ENCODE data around the gene GSTO1.

Gene GSTO1

DNA sequence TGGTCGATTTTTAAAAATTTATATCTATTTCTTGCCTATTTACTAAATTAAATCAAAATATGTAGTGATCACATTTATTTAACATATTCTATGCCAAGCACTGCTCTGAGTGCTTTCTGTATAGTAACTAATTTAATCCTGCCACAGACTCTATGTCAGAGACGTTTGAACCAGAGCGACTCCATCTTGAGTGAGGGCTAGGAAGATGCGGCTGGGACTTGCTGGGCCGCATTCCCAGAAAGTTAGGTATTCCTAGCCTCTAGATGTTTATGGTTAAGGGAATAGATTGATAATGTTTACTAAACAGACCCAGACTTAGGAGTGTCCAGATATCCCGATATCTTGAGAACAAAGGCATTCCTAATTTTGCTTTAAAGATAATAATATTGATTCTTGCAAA, 3.2 kb upstream of the GSTO1 start:
- DNase-seq, result no peak

DNA sequence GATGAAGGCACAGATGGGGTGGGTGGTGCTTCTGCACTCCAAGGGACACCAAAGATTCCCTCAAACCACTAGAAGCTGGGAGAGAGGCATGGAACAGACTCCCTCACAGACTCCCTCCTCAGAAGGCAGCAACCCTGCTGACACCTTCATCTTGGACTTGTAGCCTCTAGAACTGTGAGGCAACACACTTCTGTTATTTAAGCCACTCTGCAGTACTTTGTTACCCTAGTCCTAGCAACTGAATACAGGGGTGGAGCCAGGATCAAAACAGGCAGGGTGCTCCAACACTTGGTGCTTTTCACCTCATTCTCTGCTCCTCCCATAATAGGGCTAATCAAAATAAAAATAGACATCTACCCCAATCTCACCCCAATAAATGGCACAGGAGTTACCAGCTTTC, 2.3 kb upstream of the GSTO1 start:
- no peak for DNase-seq

DNA sequence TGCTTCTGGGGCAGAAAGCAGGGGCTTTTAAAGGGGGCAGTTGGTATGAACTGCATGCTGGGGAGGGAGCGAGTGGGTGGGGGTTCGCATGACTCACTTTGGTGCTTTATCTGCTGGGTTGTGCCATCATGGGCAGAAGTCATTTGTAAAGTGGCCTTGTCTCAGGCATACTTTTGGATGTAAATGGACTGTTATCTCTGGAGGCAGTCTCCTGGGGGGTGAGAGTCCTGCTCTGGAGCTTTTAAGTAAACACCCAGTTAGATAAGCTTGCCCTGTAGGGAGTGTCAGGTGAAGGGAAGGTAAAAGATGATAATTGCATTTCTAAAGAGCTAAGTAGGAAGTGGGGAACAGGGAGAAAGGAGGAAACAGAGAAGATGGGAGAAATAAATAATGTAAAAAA, 1.6 kb upstream of the GSTO1 start:
- peak in 1 of 2 donors; percentile 25 for DNase-seq

DNA sequence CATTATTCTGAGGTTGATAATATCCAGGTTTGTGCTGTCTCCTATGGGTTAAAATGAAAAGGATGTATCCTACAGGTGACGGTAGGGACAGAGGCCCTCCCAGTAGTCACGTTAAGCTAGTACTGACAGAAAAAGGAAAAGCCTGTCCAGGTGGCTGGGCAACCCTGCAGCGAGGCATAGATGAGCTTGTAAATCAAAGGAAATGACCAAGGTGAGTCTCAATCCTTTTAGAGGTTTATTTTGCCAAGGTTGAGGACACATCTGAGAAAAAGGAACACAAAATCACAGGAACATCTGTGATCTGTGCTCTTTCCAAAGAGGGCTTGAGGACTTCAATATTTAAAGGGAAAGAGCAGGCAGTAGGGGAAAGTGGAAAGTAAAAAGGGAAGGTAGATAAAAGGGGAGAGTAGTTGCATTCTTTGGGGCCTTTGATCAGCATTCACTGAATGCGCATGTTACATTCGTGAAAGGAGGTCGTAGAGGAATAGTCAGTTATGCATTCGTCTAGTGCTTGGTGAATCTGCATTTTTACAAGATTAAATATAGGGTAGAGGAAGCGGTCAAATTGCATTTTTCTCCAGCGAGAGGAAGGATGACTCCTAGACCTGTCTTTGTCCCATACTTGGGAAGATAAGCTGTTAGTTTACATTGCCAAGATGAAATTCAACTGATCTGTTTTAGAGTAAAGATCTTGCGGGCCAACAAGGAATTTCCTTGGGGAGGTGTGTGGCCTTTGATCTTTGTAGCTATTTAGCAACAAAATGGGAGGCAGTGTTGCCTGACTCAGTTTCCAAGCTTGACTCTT, 884 bp upstream of the GSTO1 start:
- no peak for DNase-seq

DNA sequence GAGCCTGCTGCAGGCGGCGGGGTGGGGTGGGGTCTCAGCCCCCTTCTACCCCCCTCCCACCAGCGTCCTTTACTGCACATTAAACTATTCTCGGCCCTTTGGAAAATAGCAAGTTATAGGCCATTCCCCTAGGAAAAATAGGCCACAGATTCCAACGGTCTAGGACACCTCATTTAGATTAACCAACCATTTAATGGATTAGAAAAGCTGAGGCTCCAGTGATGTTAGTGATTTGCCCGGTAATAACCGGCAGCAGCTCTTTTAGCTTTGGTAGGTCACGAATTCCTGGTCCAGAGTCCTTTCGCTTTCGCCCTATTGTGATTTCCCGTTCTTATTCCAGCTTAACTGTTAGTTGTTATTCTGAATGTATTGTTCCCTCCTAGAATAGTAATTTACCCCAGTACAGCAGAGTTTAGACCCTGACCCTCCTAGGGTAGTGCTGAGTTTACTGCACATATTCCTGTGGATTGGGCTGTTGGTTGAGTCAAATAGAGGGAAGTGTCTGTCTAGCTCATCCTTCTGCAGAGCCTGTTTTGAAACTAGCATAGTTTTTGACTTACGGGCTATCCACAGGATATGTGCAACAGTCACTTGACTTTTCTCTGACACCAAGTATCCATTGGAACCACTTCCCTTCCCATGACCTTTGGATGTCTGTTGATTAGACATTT, 754 bp downstream of the GSTO1 start:
- DNase-seq, result no peak

DNA sequence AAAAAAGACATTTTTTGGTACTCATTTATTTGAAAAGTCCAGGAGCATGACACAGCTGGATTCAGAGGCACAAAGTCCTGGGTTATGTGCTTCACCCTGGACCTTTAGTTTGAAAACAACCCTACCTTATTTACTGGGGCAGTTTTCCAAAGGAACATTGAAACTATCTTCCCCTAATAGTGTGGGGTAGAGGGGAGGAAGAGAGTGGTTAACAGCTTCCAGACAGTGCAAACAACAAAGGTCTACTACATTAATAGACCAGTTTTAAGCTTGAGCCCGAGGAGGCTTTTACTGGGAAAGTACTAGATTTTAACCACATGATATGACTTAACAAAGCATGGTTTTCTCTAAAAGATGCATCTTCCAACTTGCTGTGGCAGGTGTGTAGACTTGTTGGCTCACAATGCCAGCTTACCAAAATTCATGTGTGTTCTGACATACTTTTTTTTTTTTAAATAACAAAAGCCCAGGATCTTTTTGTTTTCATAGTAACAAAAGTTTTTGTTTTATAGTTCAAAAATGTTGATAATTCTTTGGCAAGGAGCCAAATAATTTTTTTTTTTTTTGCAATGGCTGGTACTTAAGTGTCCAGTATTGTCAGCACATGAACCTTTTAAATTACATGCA, 1.8 kb downstream of the GSTO1 start:
- DNase-seq, result no peak

DNA sequence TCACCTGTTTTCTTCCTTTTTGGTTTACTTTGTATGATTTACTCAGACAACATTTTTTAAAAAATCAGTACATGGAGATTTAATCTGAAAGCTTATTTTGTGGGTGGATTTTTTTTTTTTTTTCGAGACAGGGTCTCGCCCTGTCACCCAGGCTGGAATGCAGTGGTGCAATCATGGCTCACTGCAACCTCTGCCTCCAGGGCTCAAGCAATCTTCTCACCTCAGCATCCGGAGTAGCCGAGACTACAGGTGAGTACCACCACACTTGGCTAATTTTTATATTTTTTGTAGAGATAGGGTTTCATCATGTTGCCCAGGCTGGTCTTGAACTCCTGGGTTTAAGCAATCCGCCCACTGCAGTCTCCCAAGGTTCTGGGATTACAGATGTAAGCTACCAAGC, 2.5 kb downstream of the GSTO1 start:
- no peak for DNase-seq

DNA sequence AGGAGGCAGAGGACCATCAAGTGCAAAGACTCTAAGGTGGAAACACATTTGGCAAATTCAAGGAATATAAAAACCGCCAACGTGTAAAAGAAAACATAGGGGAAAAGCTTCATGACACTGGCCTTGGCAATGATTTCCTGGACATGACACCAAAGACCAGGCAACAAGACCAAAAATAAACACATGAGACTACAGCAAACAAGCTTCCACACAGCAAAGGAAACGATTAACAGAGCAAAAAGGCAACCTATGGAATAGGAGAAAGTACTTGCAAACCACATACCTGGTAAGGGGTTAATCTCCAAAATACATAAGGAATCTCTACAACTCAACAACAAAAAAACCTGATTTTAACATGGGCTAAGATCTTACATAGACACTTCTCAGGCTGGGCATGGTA, 3.5 kb downstream of the GSTO1 start:
- no peak for DNase-seq

- no peak for DNase-seq
These were observed 4.8 kb downstream of the GSTO1 start for GRCh38 chr10:104259456-104259855.

GRCh38 chr10:104259999-104260774, 5.5 kb downstream of the GSTO1 start:
- DNase-seq, result no peak

GRCh38 chr10:104260775-104261115, 6.1 kb downstream of the GSTO1 start:
- no peak for DNase-seq

GRCh38 chr10:104262055-104262454, 7.4 kb downstream of the GSTO1 start:
- no peak for DNase-seq

DNA sequence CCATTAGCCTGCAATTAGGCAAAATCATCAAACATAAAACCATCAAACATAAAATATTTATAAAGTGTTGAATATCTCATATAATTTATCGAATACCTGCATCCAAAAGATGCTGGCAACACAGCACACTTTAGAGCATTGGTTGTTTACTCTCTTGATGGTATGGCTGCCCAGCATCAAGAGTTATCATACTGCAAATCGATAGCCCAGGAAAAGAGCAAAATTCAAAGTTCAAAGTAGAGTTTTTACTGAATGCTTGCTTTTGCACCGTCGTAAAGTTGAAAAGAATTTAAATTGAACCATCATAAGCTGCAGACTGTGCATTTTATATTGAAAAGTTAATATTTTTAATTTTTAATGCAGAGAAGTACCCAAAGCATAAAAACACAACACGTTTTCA, 10.1 kb downstream of the GSTO1 start:
- DNase-seq, result no peak

GRCh38 chr10:104267721-104268404, 13.2 kb downstream of the GSTO1 start:
- DNase-seq, result peak; percentile 20 to 23

DNA sequence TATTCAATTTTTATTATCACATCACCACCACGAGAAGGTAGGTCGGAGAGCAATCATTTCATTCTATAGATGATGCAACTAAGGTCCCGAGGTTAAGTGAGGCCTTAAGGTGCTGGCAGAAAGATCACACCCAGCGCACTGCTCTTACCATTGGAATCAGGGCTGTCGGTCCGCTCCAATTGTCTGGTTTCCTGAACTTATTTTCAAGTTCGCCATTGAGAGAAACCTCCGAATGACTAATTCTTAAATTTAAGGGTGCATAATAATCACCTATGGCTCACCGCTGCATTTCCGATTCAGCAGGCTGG, 13.7 kb downstream of the GSTO1 start:
- DNase-seq, result no peak

- DNase-seq, result peak; percentile 96 to 98
These were observed 14.3 kb downstream of the GSTO1 start, which contains the start of gene GSTO2 for GRCh38 chr10:104268713-104269645. Gene GSTO2 (plus strand): TSS chr10:104269184. CDS start chr10:104274916, 5,732 bp downstream.

DNA sequence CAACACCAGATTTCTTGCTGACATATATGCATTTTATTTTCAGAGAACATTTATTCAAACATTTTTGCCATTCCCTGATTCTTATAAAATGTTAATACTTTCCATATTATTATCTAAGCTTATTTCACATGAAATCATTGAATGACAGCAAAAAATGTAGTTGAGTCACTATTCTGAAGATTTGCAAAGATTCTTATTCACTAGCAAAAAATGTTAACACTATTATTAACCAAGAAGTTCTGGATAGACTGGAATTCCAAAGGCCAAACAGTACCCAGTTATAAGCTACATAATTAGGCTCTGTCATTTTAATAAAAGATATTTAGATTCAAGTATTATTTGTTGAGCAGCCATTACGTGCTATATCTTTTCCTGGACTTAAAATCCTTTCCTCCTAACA, 18.6 kb downstream of the GSTO1 start:
- no peak for DNase-seq

DNA sequence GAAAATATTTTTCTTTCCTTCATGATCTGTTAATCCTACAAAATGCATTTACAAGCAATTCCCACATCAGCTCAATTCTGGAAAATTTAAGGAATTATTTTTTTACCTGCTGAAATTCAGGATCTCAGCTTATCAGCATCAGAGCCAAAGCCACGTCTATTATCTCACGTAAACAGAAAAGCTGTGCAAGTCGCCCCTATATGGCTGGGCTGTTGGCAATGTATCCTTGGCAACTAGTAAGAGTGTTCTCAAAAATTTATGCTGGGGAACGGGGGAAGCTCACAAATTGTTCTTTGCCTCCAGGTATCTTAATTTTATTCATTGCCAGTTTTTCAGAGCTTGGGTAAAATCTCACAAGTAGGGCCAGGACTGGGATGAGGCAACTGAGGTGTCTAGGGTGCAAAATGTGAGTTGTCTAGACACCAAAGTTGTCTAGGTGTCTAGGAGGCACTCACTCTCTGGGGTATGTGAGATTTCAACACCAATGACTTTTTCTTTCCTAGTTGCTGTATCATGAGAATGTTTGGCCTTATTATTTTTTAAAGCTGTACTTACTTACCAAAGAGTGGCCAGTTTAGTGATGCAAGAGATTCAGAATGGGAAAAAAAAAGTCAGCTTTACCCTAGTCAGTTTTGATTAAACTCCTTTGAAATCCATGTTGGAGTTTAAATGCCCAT, 19.3 kb downstream of the GSTO1 start:
- DNase-seq, result no peak

DNA sequence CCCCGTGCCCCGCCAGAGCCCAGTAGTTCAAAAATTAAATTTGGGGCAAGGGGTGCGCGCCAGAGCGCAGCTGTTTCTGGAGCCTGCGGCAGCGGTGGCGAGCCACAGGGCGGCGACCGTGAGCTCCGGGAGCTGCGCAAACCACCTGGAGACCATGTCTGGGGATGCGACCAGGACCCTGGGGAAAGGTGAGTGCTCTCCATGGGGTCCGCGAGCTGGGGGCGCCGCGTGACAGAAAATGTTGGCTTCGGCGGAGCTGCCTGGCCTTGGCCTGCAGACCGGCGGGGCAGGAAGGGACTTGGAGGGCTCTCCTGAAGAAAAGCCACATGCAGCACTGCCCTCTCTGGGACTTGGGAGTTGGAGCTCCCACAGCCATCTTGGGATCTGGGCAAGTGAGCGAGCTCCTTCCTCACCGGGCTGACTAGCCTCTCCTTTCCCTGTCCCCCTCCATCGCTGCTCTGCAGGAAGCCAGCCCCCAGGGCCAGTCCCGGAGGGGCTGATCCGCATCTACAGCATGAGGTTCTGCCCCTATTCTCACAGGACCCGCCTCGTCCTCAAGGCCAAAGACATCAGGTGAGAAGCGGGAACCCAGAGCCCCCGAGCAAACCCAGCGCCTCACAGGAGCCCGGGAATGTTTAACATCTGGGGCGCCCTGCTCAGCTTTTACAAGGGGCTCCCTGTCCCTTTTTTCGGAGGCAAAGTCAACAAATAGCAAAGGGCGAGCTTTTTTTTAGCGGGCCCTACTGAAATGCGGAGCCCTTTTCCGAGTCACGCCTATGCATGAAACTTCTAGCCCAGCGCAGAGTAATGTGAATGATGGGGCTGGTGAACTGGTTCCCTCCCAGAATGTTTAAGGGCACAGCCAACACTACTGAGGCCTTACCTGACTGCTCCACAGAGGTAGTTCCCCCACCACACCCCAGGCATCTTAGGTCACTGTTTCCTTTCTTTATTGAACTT, 20.4 kb downstream of the GSTO1 start:
- DNase-seq, result peak; percentile 45 to 54

DNA sequence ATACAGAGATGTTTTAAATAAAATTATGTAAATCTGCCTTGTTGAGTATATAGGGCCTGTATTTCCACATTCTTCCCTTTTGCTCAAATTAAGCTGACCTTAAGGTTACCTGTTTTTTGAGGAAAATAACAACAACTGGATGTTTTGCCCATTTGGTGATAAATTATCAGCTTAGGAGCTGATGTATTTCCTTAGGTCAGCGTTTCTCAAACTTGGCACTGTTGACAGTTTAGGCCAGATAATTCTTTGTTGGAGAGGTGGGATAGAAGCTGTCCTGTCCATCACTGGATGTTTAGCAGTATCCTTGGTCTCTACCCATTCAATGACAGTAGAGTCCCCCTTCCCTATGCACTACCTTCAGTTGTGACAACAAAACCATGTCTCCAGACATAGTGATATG, 21.5 kb downstream of the GSTO1 start:
- no peak for DNase-seq

All from activated CD4-positive, alpha-beta T cell treated with anti-CD3 and anti-CD28 coated beads for 4 hours (primary cell).